ENCODE results near the gene PPP1R37. TPM values are rescaled to one million over a fixed set of nuclear protein-coding genes. Genes with fewer than 3 reads are reported as not detected.

The PPP1R37 gene
- total RNA-seq, 4 donors from 2014 or later = 37.4 to 55.2 (median 52.1) TPM

- WGBS, 2 donors = 85 to 89% methylated on average over 4 of the region's 4 CpGs
- intact Hi-C loops (cut with DNase I; ENCODE audit: low total_unique reads) = no loop called here
- TF ChIP-seq POLR2A (IDR thresholded peaks at IDR 0.05) (no peak), CTCF (IDR thresholded peaks at IDR 0.05) (no peak)
These were observed 57.2 kb downstream of the PPP1R37 start for GRCh38 chr19:45150180-45150579.

GRCh38 chr19:45150751-45151281, 57.8 kb downstream of the PPP1R37 start:
- DNase-seq (ENCODE audit: low spot score in 2 of 2) = no peak
- intact Hi-C loops (cut with DNase I; ENCODE audit: low total_unique reads) = no loop called here
- WGBS, 2 donors = 54 to 70% methylated on average over 3 of the region's 4 CpGs
- no peak overlapping the region for H3K4me3 ChIP-seq (ENCODE audit: low read depth, poor library complexity, severe bottlenecking)
- TF ChIP-seq POLR2A (IDR thresholded peaks at IDR 0.05) (no peak), CTCF (IDR thresholded peaks at IDR 0.05) (no peak)

More at GRCh38 chr19:45150180-45150579, 57.2 kb downstream of the PPP1R37 start:
- H3K4me3 ChIP-seq (ENCODE audit: low read depth, poor library complexity, severe bottlenecking) = no peak overlapping the region
- no peak for DNase-seq (ENCODE audit: low spot score in 2 of 2)

- H3K4me3 ChIP-seq (ENCODE audit: low read depth, poor library complexity, severe bottlenecking) = no peak overlapping the region
- WGBS, 2 donors = 50 to 52% methylated on average over 6 to 7 of the region's 7 CpGs
- TF ChIP-seq POLR2A (IDR thresholded peaks at IDR 0.05) = no peak
- no peak for TF ChIP-seq CTCF (IDR thresholded peaks at IDR 0.05)
- intact Hi-C loops (cut with DNase I; ENCODE audit: low total_unique reads) = no loop called here
- DNase-seq (ENCODE audit: low spot score in 2 of 2) = no peak
These were observed 58.3 kb downstream of the PPP1R37 start for GRCh38 chr19:45151320-45151719.

- no peak for DNase-seq (ENCODE audit: low spot score in 2 of 2)
- 23 to 38% methylated on average over 27 to 30 of the region's 64 CpGs for WGBS, 2 donors
- TF ChIP-seq POLR2A (IDR thresholded peaks at IDR 0.05) (no peak), CTCF (IDR thresholded peaks at IDR 0.05) (no peak)
- no peak overlapping the region for H3K4me3 ChIP-seq (ENCODE audit: low read depth, poor library complexity, severe bottlenecking)
- intact Hi-C loops (cut with DNase I; ENCODE audit: low total_unique reads) = no loop called here
These were observed 59.0 kb downstream of the PPP1R37 start for GRCh38 chr19:45151821-45152503.

GRCh38 chr19:45152504-45153338, 59.7 kb downstream of the PPP1R37 start:
- intact Hi-C loops (cut with DNase I; ENCODE audit: low total_unique reads) = no loop called here
- peak in 1 of 2 donors; percentile 90 for DNase-seq (ENCODE audit: low spot score in 2 of 2)
- 4 to 19% methylated on average over 5 to 77 of the region's 91 CpGs for WGBS, 2 donors

More at GRCh38 chr19:45152504-45153338, 59.7 kb downstream of the PPP1R37 start:
- TF ChIP-seq CTCF (IDR thresholded peaks at IDR 0.05) (no peak), POLR2A (IDR thresholded peaks at IDR 0.05) (no peak)
- no peak overlapping the region for H3K4me3 ChIP-seq (ENCODE audit: low read depth, poor library complexity, severe bottlenecking)

Data from lower leg skin (tissue), 4 donors.